ENCODE measurements around the gene PRMT7.

GRCh38 chr16:68388124-68388523, 77.3 kb downstream of the PRMT7 start:
- TF ChIP-seq SIN3A (conservative IDR thresholded peaks at IDR 0.05 in 1 of 2, IDR thresholded peaks at IDR 0.05 in 1 of 2; ENCODE audit: low read depth in 1 of 2, low read length in 2 of 2) (no peak), TEAD4 (IDR thresholded peaks at IDR 0.05; ENCODE audit: low read depth, low read length) (no peak), RFX5 (IDR thresholded peaks at IDR 0.05; ENCODE audit: borderline replicate concordance, low read depth, low read length) (no peak), CTCF (IDR thresholded peaks at IDR 0.05; ENCODE audit: control extremely low read depth in 1 of 3, insufficient read depth in 1 of 3, low read depth in 1 of 3, low read length in 3 of 3) (no peak), EZH2 (IDR thresholded peaks at IDR 0.05; ENCODE audit: low read depth, low read length, severe bottlenecking) (no peak), JUND (IDR thresholded peaks at IDR 0.05; ENCODE audit: low read length) (no peak)
